GM04503 (cell line): ENCODE results near the gene RUFY3.
"Not testable (repeated sequence)": the region's sequence is repeated elsewhere in the genome, so short reads cannot be mapped to it uniquely, and the experiment has no call there.

Experiments used
- DNase-seq: peaks from one replicate; pipeline ENCODE4 v3.0.0-alpha.2; 2012; ENCODE audit warnings: low read depth

The RUFY3 gene

GRCh38 chr4:70721747-70722146 lies at the start of gene RUFY3:
Gene RUFY3, plus strand, starts transcription at chr4:70721964. Its CDS starts 610 bp downstream, at chr4:70722574.
- peak; percentile 90 for DNase-seq

GRCh38 chr4:70674191-70674590 lies 47.6 kb upstream of the RUFY3 start:
- DNase-seq, result no peak

- no peak for DNase-seq
Observed at GRCh38 chr4:70674731-70675130, 47.0 kb upstream of the RUFY3 start.

- no peak for DNase-seq
Observed at GRCh38 chr4:70676554-70677090, 45.1 kb upstream of the RUFY3 start.

GRCh38 chr4:70678383-70678999 lies 43.3 kb upstream of the RUFY3 start:
- no peak for DNase-seq

GRCh38 chr4:70680934-70681333 lies 40.8 kb upstream of the RUFY3 start:
- no peak for DNase-seq

GRCh38 chr4:70681704-70682103 lies 40.1 kb upstream of the RUFY3 start:
- DNase-seq, result no peak

GRCh38 chr4:70682142-70682541 lies 39.6 kb upstream of the RUFY3 start:
- DNase-seq, result not testable (repeated sequence)

GRCh38 chr4:70687392-70687791 lies 34.4 kb upstream of the RUFY3 start:
- no peak for DNase-seq

GRCh38 chr4:70687821-70688794 lies 33.7 kb upstream of the RUFY3 start, which contains the start of gene UTP3:
Gene UTP3, plus strand, starts transcription at chr4:70688532. Its CDS starts 146 bp downstream, at chr4:70688678.
- peak; percentile 99 for DNase-seq

GRCh38 chr4:70688795-70689231 lies 33.0 kb upstream of the RUFY3 start:
- no peak for DNase-seq

- DNase-seq, result no peak
Observed at GRCh38 chr4:70691661-70692060, 30.1 kb upstream of the RUFY3 start.

GRCh38 chr4:70694633-70695032 lies 27.1 kb upstream of the RUFY3 start:
- DNase-seq, result not testable (repeated sequence)

- not testable (repeated sequence) for DNase-seq
Observed at GRCh38 chr4:70698435-70698834, 23.3 kb upstream of the RUFY3 start.

- no peak for DNase-seq
Observed at GRCh38 chr4:70700712-70701111, 21.1 kb upstream of the RUFY3 start.

GRCh38 chr4:70701271-70701670 lies 20.5 kb upstream of the RUFY3 start:
- no peak for DNase-seq

GRCh38 chr4:70702592-70702991 lies 19.2 kb upstream of the RUFY3 start:
- not testable (repeated sequence) for DNase-seq

GRCh38 chr4:70703619-70704214 lies 18.0 kb upstream of the RUFY3 start:
- no peak for DNase-seq

- DNase-seq, result no peak
Observed at GRCh38 chr4:70704215-70704930, 17.4 kb upstream of the RUFY3 start.

- DNase-seq, result no peak
Observed at GRCh38 chr4:70704931-70705182, 16.9 kb upstream of the RUFY3 start.

- DNase-seq, result peak; percentile 43
Observed at GRCh38 chr4:70705183-70706043, 16.4 kb upstream of the RUFY3 start.
